NOMO-1 (cell line): ENCODE results near the gene GATA5.

ENCODE experiments used
- DNase-seq, 2 experiments: peaks; one replicate each; lab custom pipeline; 2025; ENCODE audit not compliant: unreplicated experiment in 2 of 2; lab: John Stamatoyannopoulos, UW

Gene GATA5, protein sequence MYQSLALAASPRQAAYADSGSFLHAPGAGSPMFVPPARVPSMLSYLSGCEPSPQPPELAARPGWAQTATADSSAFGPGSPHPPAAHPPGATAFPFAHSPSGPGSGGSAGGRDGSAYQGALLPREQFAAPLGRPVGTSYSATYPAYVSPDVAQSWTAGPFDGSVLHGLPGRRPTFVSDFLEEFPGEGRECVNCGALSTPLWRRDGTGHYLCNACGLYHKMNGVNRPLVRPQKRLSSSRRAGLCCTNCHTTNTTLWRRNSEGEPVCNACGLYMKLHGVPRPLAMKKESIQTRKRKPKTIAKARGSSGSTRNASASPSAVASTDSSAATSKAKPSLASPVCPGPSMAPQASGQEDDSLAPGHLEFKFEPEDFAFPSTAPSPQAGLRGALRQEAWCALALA

DNA sequence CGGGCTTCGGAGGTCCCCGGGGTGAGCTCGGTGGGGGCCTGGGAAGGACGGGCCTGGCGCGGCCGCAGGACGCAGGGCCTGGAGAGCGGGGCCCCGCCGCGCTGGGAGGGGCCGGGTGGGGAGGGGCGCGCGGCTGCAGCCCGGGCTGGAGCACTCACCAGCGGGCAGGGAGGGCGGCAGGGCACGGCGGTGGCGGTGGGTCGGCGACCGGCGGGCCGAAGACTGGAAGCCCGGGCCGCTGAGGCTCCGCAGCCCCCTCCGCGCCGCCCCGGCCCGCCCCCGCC lies at the start of gene GATA5:
Gene GATA5, minus strand, starts transcription at position 224 of the 284 bp plus-strand sequence. CDS start 474 bp downstream, outside the sequence.
- DNase-seq = no peak

DNA sequence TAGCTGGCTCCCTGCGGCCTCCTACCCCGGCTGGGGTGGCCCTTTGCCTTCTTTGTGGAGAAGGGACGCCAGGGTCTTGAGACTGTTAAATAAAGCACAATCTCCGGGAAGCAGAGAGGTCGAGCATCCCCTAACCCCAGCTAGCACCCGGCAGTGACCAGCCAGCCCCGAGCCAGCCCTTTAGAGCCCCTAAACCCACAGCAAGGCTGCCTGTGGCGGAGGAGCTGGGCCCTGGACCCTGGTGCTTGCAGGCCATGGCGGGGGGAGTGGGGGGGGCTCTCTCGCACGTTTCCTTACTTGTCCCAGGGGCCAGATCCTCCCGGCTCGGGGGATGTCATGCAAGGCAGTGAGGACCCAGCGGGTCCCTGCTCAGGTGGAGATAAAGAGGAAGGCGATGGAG lies 49.2 kb upstream of the GATA5 start:
- no peak for DNase-seq

DNA sequence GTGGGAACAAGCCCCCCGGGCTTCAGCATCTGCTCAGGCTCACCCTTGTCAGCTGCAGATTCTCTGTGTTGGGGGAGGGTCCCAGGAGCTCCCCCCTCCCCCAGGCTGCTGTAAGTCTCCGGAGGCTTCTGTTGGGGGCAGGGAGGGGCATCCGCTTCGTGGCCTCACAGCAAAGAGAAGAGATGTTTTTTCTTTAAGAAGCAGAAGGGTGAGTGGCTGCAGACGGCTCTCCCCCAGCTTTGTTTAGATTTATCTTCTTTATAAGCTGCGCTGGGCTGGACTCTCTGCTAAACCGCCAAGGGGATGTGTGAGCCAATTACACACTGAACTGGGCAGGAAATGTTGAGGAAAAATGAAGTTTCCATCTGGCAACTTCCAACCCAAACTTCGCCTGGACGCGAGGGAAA lies 48.7 kb upstream of the GATA5 start:
- DNase-seq = no peak

DNA sequence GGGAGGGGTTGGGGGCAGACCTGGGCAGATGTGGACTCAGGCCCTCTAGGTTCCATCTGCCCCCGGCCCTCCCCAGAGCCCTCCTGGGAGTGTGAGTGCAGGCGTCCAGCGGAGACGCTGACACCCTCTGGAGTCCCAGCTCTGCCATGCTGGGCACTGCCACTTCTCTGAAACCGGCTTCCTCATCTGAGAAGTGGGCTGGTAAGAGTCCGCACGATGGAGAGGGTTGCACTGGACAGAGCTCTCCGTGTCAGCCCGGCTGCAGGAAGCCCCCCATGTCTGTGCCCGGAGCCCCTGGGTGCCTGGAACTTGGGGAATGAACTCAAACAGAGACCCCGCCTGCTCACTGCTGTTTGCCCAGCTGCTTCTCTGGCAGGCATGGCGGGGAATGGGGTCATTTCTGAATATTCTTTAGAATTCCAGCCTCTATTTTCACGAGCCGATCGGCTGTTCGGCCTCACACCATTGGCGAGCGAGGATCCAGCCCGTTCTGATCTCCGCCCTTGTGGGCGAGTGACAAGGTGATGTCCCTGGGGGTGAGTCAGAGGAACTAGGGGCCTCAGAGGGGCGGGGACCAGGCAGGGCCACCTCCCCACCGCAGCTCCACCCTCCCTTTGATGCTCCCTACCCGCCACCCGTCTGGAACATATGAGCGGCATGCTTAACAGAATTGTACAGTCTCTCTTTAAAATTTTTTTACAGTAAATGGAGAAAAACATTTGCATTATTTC lies 47.8 kb upstream of the GATA5 start:
- DNase-seq = peak; percentile 75 to 79

DNA sequence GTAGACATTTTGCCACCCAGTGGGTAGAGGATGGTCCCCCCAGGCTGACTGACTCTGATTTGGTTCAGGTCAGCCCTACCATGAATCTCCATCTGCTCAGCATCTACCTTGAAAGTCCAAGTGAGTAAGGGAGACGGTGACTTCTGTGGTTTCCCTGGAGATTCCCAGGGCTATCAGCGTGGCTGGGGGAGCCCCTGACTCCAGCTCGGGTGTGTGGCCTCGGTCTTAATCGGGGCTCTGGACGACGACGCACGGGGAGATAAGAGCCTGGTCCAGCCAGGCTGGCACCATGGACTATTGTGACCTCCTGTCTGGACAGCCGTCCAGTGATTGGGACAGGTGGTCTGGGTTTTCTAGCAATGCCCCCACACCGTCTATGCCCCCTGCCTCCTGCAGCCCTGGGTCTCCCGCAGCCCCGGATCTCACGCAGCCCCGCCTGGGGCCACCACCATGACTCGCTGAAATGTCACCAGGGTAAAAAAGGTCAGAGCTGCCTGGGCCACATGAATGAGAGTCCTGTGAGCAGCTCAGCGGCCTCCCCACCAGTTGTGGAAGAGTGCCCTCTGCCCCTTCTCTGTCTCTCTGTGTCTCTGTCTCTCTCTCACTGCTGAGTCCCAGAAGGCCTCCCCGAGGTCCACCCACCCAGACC lies 47.1 kb upstream of the GATA5 start:
- DNase-seq = no peak

DNA sequence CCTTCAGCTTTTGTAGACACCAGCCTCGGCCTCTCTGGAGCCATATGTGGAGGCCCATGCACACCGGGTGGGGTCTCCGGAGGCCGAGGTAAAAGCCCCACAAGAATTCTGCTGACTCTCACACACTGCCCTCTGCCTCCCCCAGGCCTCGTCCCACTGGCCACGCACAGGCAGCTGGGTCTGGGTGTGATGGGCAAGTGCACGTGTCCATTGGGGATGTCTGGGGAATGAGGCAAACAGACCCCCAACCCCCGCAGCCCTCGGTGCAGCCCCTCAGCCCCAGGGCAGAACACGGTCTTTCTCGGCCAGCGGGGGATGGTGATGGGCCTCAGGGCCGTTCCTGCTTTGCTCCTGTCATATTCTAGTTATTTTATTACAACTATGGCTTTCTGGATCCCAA lies 44.0 kb upstream of the GATA5 start:
- no peak for DNase-seq

DNA sequence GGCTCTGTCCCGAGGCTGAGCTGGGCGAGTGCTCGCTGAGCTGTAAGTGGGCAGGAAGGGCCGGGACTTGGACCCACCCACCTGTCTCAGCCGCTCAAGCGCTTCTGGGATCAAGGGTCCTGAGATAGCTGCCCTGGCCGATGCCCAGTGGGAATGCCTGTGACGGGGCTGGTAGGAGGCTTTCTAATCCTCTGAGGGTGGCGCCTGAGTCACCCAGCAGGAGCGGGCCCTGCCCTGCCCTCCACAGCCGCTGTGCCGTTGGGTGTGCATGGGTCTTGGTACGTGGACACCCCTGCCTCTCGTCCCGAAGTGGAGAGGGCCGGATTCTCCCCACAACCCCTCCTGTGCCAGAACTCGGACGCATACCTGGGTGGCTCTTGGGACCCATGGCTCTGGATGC lies 43.1 kb upstream of the GATA5 start:
- DNase-seq = no peak

DNA sequence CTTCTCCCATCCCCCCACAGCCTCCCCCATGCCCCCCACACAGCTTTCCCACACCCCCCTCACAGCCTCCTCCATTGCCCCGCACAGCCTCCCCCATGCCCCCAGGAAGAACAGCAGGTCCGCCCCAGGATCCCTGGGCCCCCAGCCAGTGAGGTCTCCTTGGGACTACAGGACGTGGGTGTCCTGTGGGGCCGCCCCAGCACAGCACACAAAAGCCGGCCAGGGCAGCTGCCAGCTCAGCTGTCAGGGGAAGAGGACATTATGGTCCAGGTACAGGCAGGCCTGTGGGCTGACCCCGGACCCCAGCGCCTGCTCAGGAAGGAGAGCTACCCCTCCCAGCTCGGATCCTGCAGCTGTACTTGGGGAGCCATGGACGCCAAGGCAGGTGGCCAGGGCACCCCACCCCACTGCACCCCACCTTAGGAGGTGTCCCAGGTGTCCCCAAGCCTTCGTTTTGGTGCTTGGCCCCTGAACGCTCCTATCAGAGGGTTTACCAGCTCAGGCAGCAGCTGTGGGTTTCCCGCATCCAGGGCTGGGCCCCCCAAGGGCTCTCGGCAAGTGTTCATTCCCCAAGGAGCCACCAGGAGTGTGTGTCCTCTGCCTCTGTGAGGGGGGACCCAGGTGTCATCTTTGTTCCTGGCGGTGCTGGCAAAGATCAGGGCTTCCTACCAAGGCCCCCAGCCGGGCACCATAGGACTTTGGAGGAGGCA lies 42.3 kb upstream of the GATA5 start:
- DNase-seq = no peak

DNA sequence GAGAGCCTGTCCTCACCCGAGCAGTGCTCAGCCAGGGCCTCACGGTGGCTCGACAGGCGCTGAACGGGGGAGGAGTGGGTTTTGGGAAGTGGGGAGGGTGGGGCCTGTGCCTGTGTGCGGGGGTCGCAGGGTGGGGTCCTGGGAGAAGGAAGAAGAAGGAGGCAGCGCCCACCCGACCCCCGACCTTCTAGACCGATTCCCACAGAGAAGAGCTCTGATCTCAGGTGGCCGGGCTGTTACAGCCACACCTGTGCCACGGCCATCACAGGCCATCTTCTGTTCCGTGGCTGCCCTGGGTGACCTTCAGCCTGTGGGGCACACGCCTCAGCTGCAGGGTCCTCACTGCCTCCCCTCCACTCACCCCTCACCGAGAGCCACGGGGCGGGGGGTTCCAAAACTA lies 41.4 kb upstream of the GATA5 start:
- DNase-seq = no peak

DNA sequence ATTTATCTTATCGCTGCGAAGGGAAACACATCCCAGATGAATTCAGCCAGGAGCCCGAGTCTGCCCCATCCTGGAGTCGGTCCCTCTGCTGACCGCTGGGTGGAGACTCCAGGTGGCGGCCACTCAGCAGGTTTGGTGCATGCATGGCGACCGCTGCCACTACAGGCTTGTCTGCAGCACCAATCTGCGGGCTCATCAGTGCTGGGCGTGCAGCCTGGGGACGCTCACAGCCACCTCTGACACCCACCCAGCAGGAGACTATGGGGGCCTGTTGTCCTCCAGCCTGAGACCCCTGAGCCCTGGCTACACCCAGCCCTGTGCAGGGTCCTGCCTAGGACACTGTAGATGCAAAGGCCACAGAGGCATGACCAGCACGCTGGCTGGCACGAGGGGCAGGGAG lies 40.5 kb upstream of the GATA5 start:
- DNase-seq = no peak

DNA sequence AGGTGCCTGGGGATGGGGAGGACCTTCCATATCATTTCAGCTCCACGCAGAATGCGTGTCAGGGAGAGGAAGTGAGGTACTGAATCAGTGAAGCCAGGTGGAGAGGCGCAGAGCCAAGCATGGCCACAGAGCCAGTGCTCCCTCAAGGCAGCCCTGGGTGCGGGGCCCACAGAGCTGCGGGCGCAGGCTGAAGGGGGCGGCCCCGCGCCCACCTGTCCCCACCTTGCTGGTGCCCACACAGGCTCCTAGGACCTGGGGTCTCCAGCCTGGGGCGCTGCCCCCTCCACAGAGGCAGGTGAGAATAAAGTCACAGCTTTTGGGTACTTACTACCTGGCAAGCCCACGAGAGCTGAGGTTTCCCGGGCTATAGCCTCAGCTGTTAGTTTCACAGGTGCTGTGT lies 40.0 kb upstream of the GATA5 start:
- DNase-seq = no peak

DNA sequence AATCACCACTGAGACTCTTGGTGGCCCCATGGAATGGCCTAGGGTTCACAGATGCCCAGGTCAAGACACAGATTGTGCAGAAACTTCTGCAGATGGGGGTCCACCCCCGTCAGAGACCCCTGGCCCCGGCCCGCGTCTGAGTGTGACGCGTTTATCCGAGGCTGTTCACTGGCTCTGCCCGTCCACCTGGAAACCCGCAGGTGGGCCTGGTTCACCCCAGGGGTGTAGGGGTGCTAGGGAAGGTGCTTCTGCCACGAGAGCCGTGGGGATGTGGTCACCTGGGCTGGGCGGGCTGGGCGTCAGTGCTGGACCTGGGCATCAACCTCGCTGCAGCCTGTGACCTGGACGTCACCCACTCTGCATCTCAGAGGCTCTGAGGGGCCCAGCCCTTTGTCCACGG lies 39.5 kb upstream of the GATA5 start:
- no peak for DNase-seq

DNA sequence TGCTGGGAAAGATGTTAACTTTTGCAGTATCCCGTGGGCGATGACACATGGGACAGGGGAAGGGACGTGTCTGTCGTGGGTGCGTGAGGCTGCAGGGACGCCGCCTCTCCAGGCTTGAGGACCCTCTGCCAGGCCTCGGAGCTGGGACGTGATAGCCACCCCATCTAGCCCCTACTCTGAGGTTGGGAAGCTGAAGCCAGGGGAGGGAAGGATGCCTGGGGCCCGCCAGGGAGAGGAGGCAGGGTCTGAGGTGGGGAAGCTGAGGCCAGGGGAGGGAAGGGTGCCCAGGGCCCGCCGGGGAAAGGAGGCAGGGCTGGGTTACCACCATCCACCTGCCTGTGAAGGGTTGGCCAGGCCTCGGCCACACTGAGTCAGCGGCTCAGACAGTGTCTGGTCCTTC lies 38.2 kb upstream of the GATA5 start:
- no peak for DNase-seq

DNA sequence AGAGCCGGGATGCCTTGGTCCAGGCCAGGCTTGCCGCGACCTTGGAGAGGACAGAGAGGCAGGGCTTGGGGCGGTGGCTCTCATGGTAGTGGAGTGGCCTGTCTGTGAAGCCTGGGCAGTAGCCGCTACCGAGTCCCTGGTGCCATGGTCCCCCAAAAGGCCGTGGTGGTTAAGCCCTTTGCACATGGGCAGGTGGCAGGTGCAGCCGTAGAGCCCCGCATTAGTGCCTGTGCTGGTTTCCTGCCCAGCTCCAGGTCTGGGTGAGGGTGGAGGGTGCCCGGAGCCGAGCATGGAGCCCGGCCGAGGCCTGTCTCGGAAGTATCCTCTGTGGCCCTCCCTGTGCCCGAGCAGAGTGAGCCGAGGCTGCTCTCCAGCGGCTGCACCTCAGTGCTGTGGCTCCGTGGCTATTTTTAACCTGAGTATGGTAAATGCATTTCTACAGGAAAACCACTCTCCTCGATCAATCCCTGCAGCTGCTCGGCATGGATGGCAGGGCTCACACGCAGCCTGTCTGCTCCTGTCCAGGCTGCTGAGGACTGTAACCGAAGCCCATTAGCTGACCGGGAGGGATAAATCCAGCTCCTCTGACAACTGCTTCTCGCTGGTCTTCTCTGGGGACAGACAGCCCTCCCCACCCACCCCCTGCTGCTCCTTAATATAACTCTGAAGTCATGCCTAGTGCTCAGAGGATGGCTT lies 36.3 kb upstream of the GATA5 start:
- DNase-seq = no peak

DNA sequence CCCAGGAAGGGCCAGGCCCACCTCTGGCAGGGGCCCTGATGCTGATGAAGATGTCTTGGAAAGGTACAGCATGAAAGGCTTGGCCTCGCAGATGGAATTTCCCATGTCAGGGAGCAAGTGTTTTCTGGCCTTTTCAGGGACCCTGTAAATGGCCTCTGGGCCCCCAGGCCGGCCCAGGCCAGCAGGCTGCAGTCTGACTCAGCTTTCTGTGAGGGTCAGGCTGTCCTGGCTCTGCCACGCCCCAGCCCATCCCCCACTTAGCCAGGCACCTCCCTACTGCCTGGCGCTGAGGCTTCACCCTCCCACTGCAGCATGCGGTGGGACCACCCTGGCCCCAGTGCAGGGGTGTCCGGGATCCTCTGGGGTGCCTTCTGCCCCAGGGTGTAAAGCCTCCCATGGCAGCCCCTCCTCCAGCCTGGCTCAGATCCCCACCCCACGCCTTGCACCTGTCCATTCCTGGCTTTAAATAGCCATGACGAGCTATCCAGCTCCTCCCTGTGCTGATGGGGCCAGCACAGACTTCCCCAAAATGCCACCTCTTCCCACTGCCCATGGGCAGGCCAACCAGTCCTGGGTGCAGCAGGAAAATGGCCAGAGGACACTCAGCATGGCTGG lies 35.6 kb upstream of the GATA5 start:
- no peak for DNase-seq

DNA sequence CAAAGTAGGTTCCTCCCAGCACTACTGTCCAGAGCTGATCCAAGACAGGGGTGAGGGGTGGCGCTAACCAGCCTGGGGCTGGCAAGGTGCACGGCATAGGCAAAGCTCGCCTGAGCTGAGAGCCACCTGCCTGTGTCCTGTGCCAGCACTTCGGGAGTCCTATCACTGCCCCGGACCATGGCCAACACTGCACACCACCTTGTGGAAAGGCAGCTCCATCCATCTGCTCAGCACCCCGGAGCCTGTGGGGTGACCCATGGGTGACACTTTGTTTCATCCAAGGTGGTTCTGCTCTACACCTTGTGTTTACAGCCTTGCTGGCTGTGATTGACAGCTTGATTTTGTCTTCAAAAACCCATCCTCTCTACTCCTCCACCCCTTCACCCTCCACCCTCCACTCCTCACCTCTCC lies 32.9 kb upstream of the GATA5 start:
- DNase-seq = no peak

DNA sequence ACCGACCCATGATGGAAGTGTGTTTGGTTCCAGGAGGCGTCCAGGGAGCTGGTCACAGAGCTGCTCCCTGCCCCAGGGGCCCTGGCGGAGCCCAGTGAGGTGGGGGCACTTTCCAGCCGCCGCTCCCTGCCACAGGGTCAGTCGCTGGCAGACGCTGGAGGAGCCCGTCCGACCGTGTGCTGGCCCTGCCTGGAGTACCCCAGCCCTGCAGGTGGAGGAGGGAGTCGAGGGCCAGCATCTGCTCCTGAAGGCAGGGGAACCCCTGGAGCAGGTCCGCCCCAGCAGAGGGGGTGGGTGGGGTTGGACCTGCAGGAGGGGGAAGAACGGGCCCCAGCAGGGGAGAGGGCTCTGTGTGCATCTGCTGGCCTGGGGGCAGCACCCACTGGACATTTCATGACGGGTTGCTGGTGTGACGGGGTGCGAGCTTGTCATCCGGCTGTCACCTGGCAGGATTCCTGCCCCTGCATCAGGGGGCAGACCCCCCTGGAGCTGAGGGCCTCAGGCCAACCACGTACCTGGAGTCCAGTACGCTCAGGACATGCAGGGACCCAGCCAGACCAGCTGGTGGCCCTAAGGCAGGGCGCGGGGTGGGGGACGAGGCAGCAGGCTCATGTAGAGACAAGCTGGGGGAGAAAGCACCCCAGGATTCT lies 32.3 kb upstream of the GATA5 start:
- DNase-seq = no peak

DNA sequence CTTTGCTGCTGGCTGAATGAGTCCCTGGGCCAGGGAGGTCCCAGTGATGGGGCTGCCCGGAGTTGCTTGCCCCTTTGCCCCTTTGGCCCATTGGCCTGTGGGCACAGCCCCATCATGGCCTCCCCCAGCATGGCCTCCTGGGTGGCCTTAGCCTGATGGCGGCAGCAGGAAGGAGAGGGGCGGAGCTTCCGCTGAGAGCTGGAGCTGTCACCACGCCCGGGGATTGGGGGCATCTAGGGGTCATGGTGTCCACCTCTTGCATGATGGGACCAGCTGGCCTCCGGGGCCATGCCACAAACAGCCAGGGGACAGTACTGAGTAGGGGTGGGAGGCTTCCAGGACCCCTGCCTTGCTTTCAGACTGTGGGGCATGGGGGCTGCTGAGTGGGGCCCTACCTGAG lies 31.5 kb upstream of the GATA5 start:
- no peak for DNase-seq

DNA sequence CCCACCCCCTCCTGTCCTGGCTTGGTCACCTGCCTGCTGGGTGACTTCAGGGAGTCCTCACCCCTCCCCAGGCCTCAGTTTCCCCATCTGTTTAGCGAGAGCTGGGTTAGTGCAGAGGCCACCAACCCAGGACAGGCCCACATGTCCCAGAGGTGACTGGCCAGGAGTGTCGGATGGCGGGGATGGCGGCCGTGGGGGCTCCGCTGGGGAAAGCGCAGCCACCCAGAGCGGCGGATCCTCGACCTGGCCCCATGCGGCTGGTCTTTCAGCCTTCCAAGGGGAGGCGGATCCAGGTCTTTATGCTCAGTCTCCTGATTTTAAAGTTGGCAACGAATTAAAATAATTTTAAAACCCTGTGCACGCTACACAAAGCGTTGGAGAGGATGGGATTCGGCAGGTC lies 31.0 kb upstream of the GATA5 start:
- DNase-seq = no peak

DNA sequence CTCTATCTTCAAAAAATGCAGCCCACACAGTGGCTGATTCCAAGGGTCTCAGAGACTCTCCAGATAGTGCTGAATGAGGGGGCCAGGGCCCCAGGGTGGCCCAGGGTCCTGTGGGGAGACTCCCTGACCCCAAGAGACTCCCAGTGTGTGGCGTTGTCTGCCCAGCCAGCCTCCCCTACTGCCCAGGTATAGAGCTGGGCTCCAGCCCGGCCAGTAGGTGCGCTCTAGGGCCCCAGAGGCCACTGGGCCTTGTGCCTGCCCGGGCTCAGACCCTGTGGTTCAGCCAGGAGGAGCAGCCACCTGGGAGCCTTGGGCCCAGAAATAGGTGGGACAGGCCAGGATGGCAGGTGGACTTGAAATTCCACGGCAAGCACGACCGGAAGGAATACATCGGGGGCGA lies 30.3 kb upstream of the GATA5 start:
- no peak for DNase-seq
